ENCODE measurements around the gene GORASP1.

The GORASP1 gene

GRCh38 chr3:39140341-39140971 lies 33.0 kb upstream of the GORASP1 start:
- DNase-seq: no peak

DNA sequence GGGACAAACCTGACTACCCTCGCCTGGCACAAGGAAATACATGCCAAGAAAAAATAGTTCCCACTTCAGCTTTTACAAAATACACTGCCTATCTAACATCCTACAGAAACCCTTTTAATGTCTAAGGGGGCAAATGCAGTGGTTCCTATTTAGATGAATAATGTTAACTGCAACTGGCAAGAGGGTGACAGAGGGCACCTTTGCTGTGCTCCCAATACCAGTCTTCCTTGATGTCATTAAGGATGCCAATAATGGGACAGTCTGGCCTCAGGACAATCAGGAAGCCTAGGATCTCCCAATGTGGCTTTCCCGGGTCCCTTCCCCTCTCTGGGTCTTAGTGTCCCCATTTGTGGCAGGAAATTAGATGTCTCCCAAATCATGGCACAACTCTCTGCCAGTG lies 32.0 kb upstream of the GORASP1 start:
- no peak for DNase-seq

DNA sequence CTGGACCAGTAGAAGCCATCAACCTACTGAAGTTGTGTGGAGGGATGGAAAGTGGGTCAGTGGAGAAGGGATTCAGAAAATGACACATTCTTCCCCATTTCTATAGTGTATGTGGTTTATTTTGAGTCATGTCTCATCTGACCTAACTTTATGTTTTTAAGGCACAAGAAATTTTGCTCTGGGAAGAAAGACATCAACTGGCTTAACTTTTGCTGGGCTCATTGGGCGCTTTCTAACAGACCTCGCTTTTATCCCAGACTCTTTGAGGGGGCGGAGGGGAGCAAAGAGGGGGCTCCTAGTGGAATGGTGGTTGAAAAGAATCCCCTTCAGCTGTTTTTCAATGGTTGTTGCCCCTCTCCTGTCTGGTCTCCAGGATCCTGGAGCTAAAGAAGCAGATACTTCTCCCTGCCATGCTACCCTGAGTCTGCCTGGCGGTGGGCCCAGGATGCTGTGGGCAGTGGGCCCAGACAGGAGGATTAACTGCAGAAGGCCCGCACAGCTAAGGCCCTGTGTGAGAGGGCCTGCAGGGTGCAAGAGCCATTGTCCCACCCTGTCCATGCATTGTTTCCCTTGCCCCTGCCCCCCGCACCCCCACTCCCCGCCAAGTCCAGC lies 31.5 kb upstream of the GORASP1 start:
- no peak for DNase-seq

DNA sequence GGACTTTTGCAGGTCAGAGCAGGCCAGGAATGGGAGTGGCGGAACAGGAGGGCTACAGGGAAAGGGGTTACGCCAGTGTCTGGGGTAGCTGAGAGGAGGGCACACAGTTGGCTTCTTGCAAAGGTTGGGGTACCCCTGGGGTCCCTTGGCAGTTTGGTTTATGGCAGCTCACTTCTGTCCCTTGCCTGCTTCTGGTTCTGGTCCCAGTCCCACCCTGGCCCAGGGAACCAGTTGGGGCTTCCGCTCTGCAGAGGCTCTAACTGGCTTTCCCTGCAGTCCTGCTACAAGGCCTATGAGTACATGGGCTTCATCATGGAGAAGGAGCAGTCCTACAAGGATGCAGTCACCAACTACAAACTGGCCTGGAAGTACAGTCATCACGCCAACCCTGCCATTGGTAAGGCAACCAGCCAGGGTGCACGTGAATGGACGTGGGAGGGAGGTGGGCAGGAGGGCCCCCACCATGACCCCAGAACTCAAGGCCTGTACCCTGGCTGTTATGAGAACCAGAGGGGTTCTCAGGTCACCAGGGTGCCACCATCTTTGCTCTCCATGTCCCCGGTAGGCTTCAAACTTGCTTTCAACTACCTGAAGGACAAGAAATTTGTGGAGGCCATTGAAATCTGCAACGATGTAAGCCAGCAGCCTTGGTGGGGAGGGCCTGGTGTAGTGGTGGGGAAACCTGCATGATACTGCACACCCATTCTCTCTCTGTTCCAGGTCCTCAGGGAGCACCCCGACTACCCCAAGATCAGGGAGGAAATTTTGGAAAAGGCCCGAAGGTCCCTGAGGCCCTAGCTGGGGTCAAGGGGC lies 30.8 kb upstream of the GORASP1 start:
- no peak for DNase-seq

DNA sequence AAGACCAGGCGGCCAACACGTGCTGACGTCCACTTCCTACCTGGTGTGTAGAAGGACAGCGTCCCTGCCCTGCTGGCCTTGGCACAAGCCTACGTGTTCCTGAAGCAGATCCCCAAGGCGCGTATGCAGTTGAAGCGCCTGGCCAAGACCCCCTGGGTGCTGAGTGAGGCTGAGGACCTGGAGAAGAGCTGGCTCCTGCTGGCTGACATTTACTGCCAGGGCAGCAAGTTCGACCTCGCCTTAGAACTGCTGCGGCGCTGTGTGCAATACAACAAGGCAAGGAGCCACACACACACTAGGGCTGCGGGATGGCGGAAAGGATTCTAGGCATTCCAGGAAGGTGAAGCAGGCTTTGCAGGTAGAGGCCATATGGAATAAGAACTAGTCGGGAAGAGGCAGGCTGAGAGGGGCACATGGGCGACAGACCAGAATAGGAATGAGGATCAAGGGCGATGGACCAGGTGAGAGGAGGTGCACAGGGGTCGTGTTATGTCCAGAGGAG lies 30.1 kb upstream of the GORASP1 start:
- no peak for DNase-seq

GRCh38 chr3:39136533-39137434 lies 29.4 kb upstream of the GORASP1 start:
- DNase-seq: no peak

GRCh38 chr3:39135170-39135805 lies 27.9 kb upstream of the GORASP1 start:
- no peak for DNase-seq

DNA sequence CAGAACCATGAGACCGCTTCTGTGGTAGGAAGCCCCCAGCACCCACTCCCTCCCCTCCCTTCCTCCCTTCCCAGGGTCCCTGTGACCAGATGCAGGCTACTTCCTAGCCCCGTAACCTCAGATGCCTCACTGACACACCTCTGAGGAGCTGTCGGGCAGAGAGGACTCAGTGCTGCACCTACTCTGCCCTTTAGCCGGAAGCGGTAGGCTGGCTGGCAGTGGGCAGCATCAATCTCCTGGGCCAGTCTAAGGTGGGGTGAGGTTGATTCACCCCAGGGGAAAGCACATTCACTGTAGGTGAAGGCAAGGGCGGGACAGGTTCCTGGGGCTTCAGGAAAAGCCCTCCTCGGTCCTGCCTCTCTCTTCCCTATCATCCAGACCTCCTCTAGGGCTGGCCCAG lies 26.9 kb upstream of the GORASP1 start:
- no peak for DNase-seq

DNA sequence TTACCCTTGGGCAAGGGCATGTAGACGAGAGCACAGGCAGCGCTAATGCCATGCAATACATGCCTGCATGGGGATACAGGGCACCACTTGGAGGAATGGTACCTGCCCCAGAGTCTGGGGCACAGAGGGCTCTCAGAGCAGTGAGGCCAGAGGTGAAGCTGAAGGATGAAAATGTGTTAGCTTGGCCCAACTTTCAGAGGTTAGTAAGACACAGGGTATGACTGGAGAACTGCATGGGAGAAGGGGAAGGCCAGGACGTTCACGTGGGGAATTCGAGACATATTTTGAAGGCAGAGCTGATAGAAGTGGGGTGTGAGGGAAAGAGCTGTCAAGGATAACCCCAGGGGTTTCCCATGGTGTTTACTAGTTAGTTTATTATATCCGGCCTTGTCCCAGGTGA lies 26.4 kb upstream of the GORASP1 start:
- DNase-seq: no peak

GRCh38 chr3:39133093-39133490 lies 25.7 kb upstream of the GORASP1 start:
- DNase-seq: no peak

DNA sequence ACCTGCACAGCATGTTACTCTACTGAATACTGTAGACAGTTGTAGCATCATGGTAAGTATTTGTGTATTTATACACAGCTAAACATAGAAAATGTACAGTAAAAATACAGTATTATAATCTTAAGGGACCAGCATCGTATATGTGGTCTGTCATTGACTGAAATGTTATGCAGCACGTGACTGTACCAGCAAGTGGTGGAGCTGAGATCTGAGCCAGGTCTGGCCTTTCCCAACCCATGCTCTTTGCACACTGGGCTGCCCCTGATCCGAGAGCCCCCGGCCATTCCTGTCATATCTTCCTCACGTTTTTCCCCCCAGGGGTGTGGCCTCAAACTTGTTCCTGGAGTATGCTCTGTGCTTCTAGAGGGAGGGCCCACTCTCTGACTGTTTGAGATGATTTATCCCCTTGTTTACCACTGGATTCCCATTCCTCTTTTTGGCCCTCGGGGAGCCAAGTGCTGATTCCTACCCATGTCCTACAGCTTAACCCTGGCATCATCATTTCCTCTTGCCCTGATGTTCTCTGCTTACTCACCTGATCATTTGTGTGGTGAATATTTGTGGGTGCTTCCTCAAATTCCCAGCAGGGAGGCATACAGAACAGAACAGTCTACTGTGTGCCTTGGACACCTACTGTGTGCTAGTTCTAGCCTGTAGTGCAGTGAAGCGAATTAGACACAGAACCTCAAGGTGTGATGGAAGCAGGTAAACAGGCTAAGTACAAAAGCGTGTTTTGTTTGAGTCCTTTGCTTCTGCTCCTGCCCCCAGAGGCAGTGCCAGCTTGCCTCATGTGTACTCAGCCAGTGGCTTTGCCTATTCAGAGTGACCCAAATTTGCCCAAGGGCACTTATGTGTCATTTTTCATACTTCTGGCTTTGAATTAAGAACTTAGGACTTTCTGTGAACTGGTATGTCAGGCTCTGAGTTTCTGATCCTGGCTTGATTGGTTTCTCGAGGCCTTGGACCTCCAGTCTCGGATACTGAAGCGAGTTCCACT lies 25.0 kb upstream of the GORASP1 start:
- no peak for DNase-seq

- no peak for DNase-seq
Measured at GRCh38 chr3:39130693-39131265, 23.4 kb upstream of the GORASP1 start.

- DNase-seq: no peak
Measured at GRCh38 chr3:39130026-39130425, 22.6 kb upstream of the GORASP1 start.

GRCh38 chr3:39128951-39129350 lies 21.5 kb upstream of the GORASP1 start:
- no peak for DNase-seq

GRCh38 chr3:39127908-39128304 lies 20.5 kb upstream of the GORASP1 start:
- no peak for DNase-seq

DNA sequence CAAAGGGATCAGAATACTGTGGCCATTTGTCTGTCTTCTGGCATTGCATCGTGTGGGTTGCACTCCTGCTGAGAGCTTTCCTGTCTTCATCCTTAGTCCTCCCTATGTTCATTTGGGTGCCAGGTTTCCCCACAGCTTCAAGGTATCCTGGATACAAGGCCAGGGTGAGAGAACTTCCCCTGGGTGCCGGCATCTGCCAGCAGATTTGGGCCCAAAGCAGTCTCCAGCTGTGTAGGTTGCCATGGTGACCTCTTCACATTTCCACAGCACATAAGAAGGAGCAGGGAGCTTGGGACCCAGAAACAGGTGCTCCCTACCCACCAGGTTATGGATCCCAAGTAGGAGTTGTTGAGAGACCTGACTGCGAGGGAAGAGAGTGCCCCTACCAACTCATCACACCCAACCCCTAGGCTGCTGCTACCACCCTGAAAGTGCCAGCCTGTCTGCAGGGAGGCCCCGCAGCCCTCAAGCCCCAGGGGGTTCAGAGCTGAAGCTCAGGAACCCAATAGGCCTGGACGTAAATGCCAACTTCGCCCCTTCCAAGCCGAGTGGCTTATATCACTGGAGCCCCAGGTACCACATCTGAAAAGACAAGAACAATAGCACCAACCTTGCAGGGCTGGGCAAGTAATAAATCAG lies 20.0 kb upstream of the GORASP1 start:
- no peak for DNase-seq

GRCh38 chr3:39126532-39127071 lies 19.2 kb upstream of the GORASP1 start:
- no peak for DNase-seq

DNA sequence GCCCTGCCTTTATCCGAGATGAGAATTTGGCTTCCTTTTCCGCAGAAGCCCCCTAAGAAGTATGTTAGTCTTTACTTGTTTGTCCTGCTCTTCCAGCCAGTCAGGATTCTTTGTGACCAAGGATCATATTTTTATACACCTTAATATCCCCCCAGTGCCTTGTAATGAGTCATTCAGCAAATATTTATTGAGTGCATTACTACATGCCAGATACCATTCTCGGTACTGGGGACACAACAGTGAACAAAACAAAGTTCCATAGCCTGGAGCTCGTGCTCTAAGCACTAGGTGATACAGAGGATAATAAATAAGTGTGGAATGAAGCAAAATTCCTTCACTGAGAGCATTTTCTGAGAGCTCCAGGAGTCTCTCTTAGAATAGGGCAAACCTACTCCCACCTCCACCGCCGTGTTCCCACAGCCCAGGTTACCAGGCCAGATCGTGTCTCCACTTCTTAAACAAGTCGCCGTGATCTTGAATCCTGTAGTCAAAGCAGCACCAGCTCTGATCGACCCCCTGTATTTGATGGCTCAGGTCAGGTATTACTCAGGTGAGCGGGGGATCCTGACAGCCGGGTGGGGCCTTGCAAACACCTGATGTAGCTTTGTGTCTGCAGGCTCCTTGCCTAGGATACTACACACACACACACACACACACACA lies 18.5 kb upstream of the GORASP1 start:
- no peak for DNase-seq
